Activated CD4-positive, alpha-beta memory T cell treated with anti-CD3 and anti-CD28 coated beads for 36 hours (primary cell): ENCODE results near the gene CBX5. TPM values are rescaled to one million over a fixed set of nuclear protein-coding genes. Genes with fewer than 3 reads are reported as not detected.
A peak's percentile ranks its signal among the peaks of the same experiment; 100 is the strongest.

ENCODE experiments used
- CTCF ChIA-PET: fragments of 350-600 bp; sonication (Branson Sonifier 250); formaldehyde crosslinking; loops from one replicate; lab custom pipeline; 2021; ENCODE audit warnings: antibody characterized with exemption, inconsistent platforms; lab: Charles Lee
- POLR2A ChIA-PET: fragments of 350-600 bp; sonication (Branson Sonifier 250); formaldehyde crosslinking; loops from one replicate; lab custom pipeline; 2021; ENCODE audit warnings: antibody characterized with exemption; lab: Charles Lee
- DNase-seq: peaks from one replicate; pipeline ENCODE4 v3.0.0-alpha.2; 2020
- H3K27ac Mint-ChIP-seq: one replicate; pipeline ENCODE4 v1.8.0; 2021; ENCODE audit warnings: mixed read lengths
- H3K27me3 Mint-ChIP-seq: one replicate; pipeline ENCODE4 v1.8.0; 2021; ENCODE audit warnings: mixed read lengths
- H3K36me3 Mint-ChIP-seq: one replicate; pipeline ENCODE4 v1.8.0; 2021; ENCODE audit warnings: mixed read lengths
- H3K4me1 Mint-ChIP-seq: one replicate; pipeline ENCODE4 v1.8.0; 2021; ENCODE audit warnings: low read depth, mixed read lengths
- H3K4me3 Mint-ChIP-seq: one replicate; pipeline ENCODE4 v1.8.0; 2021; ENCODE audit warnings: mild to moderate bottlenecking, mixed read lengths
- H3K9me3 Mint-ChIP-seq: one replicate; pipeline ENCODE4 v1.8.0; 2021; ENCODE audit warnings: mixed read lengths
- intact Hi-C: fragments of 100-400 bp; cut with micrococcal nuclease; formaldehyde crosslinking; loops from one replicate; pipeline ENCODE4 v1.15.1; 2023
- total RNA-seq, 2 experiments: library from RNA; stranded (reverse); gene quantifications; one replicate each; pipeline ENCODE4 v1.2.3, GENCODE V29; 2021

The CBX5 gene
- total RNA-seq, 2 experiments from 2014 or later = 132 to 138 TPM

GRCh38 chr12:54303640-54304039 lies 23.7 kb upstream of the CBX5 start:
- CTCF ChIA-PET = interaction anchor here (0.8 to 1.5 kb wide), 2 partner anchors 10 kb away, joined by 3 read pairs; no protein-coding TSS in a partner anchor
- H3K27me3 Mint-ChIP-seq = peaks cover 53% of the 10 kb centered on the region

DNA sequence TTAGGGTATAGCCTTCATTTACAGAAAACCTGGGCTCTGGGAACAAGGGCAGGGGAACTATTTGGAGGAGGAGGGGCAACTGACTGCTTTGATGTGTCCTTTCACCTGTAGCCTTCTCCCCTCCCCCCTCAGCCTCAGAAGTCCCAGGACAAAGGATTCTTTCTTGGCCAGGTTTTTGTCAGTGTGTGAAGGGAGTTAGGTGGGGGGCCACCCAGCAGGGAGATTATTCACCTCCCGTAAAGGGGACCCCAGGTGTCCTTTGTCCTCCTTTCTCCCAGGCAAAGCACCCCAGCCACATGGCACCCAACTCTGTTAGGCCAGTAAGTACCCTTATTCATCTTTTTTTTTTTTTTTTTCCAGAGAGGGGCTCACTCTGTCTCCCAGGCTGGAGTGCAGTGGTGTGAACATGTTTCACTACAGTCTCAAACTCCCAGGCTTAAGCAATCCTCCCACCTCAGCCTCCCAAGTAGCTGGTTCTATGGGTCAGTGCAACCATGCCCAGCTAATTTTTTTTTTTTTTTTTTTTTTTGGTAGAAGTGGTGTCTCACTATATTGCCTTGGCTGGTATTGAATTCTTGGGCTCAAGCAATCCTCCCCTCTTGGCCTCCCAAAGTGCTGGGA lies 21.6 kb upstream of the CBX5 start:
- ChIA-PET CTCF (interaction anchor here (1.0 to 4.0 kb wide), 7 partner anchors 8 to 98 kb away, joined by 3 to 13 read pairs (median 4); partner anchors contain the start of gene COPZ1), POLR2A (no interaction called here)
- no peaks in the 10 kb centered on the region for H3K9me3 Mint-ChIP-seq
- no peak for DNase-seq
- H3K27me3 Mint-ChIP-seq = peaks cover 47% of the 10 kb centered on the region
- H3K4me1 Mint-ChIP-seq = peaks cover 9% of the 10 kb centered on the region
- no peak overlapping the region for H3K4me3 Mint-ChIP-seq
- intact Hi-C loops = no loop called here
- H3K36me3 Mint-ChIP-seq = no peaks in the 10 kb centered on the region
- H3K27ac Mint-ChIP-seq = no peak overlapping the region

More at GRCh38 chr12:54303640-54304039, 23.7 kb upstream of the CBX5 start:
- Mint-ChIP-seq H3K4me3 (no peak overlapping the region), H3K4me1 (peaks cover 15% of the 10 kb centered on the region), H3K36me3 (no peaks in the 10 kb centered on the region), H3K27ac (no peak overlapping the region), H3K9me3 (no peaks in the 10 kb centered on the region)
- no peak for DNase-seq
- POLR2A ChIA-PET = no interaction called here
- intact Hi-C loops = no loop called here

- ChIA-PET POLR2A (no interaction called here), CTCF (interaction anchor here (1.0 to 4.0 kb wide), 6 partner anchors 14 to 98 kb away, joined by 3 to 13 read pairs (median 5); partner anchors contain the start of gene COPZ1)
- Mint-ChIP-seq H3K27ac (no peak within 1 kb of the TSS), H3K4me3 (peak within 1 kb of the TSS; percentile 21), H3K27me3 (peaks cover 47% of the 10 kb centered on the region), H3K4me1 (peaks cover 9% of the 10 kb centered on the region), H3K9me3 (no peaks in the 10 kb centered on the region), H3K36me3 (no peaks in the 10 kb centered on the region)
- intact Hi-C loops = no loop called here
- DNase-seq = peak; percentile 56
Observed at GRCh38 chr12:54300732-54301427, 21.0 kb upstream of the CBX5 start, which contains the start of gene NFE2. Gene NFE2, minus strand, starts transcription at chr12:54301015. Its CDS starts 5,767 bp downstream, at chr12:54295248.

GRCh38 chr12:54300225-54300731 lies 20.4 kb upstream of the CBX5 start:
- ChIA-PET POLR2A (interaction anchor here (0.9 kb wide), 1 partner anchor 25 kb away, joined by 3 read pairs; the partner anchor contains the start of gene COPZ1), CTCF (interaction anchor here (0.9 to 4.0 kb wide), 7 partner anchors 14 to 92 kb away, joined by 3 to 13 read pairs (median 5); partner anchors contain the start of gene COPZ1)
- H3K9me3 Mint-ChIP-seq = no peaks in the 10 kb centered on the region
- H3K4me1 Mint-ChIP-seq = peaks cover 9% of the 10 kb centered on the region
- intact Hi-C loops = no loop called here
- H3K36me3 Mint-ChIP-seq = no peaks in the 10 kb centered on the region
- no peak for DNase-seq
- H3K27me3 Mint-ChIP-seq = peaks cover 47% of the 10 kb centered on the region
- no peak overlapping the region for H3K4me3 Mint-ChIP-seq
- no peak overlapping the region for H3K27ac Mint-ChIP-seq

DNA sequence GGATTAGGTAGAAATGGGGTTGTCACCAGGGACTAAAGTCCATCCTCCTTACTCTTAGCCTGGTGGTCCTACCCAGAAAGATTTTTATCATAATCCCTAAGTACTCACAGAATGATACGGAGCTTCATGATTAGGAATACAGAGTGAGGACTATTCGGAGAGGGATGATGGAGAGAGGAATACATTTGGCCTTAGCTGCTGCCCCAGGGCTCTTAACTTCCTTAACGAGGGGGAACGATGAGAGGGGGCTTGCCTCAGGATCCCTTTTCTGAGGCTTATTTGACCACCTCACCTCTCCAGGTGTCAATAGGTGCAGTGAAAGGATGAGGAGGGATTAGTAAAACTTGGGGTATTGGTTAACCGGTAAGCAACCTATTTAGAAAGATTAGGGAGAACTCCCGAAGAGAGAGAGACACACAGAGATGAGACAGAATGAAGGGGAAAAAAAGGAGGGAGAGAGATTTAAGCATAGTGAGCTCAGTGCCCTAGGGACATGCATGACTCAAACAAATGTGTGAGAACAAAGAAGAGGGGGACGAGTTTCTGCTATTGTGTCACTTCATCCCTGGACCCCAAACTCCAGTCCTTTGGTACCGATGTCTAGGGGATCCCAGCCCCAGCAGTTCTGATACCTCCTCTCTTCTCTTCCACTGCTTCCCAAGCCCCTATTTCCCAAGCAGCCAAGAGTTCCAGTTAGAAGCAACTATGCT lies 19.7 kb upstream of the CBX5 start:
- Mint-ChIP-seq H3K36me3 (no peaks in the 10 kb centered on the region), H3K4me1 (peaks cover 9% of the 10 kb centered on the region), H3K4me3 (no peak overlapping the region), H3K27me3 (peaks cover 46% of the 10 kb centered on the region), H3K27ac (no peak overlapping the region), H3K9me3 (no peaks in the 10 kb centered on the region)
- no peak for DNase-seq
- intact Hi-C loops = no loop called here
- POLR2A ChIA-PET = interaction anchor here (0.9 kb wide), 1 partner anchor 25 kb away, joined by 3 read pairs; the partner anchor contains the start of gene COPZ1
- CTCF ChIA-PET = interaction anchor here (0.6 to 11.4 kb wide), 11 partner anchors 10 to 100 kb away, joined by 3 to 101 read pairs (median 5); partner anchors contain the start of gene COPZ1

DNA sequence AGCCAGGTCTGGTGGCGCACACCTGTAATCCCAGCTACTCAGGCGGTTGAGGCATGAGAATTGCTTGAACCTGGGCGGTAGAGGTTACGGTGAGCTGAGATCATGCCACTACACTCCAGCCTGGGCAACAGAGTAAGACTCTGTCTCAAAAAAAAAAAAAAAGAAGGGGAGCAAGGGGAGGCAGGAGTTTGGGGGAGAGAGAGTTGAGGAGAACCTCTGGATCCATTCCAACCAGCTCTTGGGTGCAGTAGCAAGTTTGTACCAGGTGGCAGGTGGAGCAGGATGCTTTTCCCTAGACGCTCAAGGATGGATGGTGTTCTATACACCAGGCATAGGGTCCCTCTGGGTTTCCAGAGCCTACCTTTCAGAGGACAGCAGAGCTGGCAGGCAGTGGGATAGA lies 19.0 kb upstream of the CBX5 start:
- H3K27me3 Mint-ChIP-seq = peaks cover 40% of the 10 kb centered on the region
- H3K36me3 Mint-ChIP-seq = no peaks in the 10 kb centered on the region
- POLR2A ChIA-PET = no interaction called here
- H3K9me3 Mint-ChIP-seq = no peaks in the 10 kb centered on the region
- H3K4me3 Mint-ChIP-seq = no peak overlapping the region
- intact Hi-C loops = no loop called here
- no peak overlapping the region for H3K27ac Mint-ChIP-seq
- CTCF ChIA-PET = interaction anchor here (0.6 to 11.4 kb wide), 11 partner anchors 9 to 101 kb away, joined by 3 to 101 read pairs (median 5); partner anchors contain the start of gene COPZ1
- peaks cover 7% of the 10 kb centered on the region for H3K4me1 Mint-ChIP-seq
- DNase-seq = no peak

DNA sequence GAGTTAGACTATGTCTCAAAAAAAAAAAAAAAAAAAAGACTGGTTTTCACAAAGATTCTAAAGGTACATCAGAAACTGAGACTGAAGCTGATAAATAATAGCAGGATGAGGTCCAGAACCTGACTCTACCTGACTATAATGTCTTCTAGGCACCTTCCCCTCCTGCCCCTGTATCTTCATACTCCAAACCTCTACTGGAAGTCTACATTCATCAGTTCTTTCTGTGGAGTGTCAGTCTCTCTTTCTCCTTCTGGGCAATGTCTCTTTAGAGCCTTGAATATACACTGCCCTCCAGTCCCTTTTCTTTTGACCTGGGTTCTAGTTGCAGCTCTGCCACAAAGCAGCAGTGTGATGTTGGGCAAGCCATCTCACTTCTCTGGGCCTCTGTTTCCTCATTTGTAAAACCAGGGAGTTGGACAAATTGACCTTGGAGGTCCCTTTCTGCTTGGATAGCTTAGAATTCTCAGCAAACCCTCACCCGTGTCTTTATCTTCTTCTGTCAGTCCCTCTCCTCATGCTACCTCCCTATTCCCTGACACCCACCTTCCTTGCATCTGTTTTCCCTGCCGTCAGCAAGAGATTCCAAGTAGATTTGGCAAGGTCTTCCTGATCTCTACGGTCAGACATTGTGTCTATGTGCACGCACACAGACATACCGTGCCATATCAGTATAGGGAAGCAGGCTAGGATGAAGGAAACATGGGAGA lies 16.6 kb upstream of the CBX5 start:
- Mint-ChIP-seq H3K4me3 (no peak overlapping the region), H3K27me3 (peaks cover 22% of the 10 kb centered on the region), H3K9me3 (no peaks in the 10 kb centered on the region), H3K36me3 (no peaks in the 10 kb centered on the region), H3K4me1 (peaks cover 6% of the 10 kb centered on the region), H3K27ac (no peak overlapping the region)
- CTCF ChIA-PET = interaction anchor here (0.7 to 11.4 kb wide), 11 partner anchors 28 to 147 kb away, joined by 3 to 101 read pairs (median 9); partner anchors contain the start of gene COPZ1
- POLR2A ChIA-PET = interaction anchor here (2.2 kb wide), 1 partner anchor 10 kb away, joined by 6 read pairs; no protein-coding TSS in a partner anchor
- no peak for DNase-seq
- intact Hi-C loops = no loop called here

DNA sequence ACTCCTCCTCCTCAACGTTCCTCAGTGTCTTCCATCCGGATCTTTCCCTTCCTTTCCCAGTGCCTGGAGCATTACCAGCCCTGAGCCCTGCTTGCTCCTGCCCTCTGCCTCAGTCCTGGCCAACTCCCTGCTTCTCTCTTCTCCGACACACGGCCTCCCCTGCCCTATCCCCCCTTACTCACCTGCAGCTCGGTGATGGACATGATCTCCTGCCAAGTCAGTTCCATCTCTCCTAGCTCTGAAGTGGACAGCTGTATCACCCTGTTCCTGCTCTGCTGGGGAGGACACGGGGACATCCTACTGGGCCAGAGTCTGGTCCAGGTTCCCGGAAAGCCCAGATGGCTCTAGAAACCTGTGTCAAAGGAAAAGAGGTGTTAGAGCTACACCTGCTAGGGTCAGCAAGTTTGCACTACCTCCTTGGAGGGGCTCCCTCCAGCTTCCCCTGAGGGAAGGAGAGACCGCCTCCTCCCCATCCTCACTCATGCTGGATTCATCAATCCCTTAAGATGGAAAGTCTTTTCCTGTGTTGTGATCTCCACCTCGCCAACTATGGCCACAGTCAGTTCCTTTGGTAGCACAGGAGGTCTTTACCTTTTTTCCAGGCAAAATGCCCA lies 15.1 kb upstream of the CBX5 start:
- H3K4me1 Mint-ChIP-seq = peaks cover 3% of the 10 kb centered on the region
- no peak overlapping the region for H3K27ac Mint-ChIP-seq
- H3K36me3 Mint-ChIP-seq = no peaks in the 10 kb centered on the region
- ChIA-PET CTCF (interaction anchor here (0.6 to 11.4 kb wide), 19 partner anchors 12 to 538 kb away, joined by 3 to 101 read pairs (median 9); partner anchors contain the start of gene COPZ1), POLR2A (interaction anchor here (2.2 kb wide), 1 partner anchor 9 kb away, joined by 6 read pairs; no protein-coding TSS in a partner anchor)
- peaks cover 8% of the 10 kb centered on the region for H3K27me3 Mint-ChIP-seq
- no peak overlapping the region for H3K4me3 Mint-ChIP-seq
- no peaks in the 10 kb centered on the region for H3K9me3 Mint-ChIP-seq
- intact Hi-C loops = loop anchor here (1.0 to 5.0 kb wide), 4 partner anchors 29 to 73 kb away; no protein-coding TSS in a partner anchor
- no peak for DNase-seq

DNA sequence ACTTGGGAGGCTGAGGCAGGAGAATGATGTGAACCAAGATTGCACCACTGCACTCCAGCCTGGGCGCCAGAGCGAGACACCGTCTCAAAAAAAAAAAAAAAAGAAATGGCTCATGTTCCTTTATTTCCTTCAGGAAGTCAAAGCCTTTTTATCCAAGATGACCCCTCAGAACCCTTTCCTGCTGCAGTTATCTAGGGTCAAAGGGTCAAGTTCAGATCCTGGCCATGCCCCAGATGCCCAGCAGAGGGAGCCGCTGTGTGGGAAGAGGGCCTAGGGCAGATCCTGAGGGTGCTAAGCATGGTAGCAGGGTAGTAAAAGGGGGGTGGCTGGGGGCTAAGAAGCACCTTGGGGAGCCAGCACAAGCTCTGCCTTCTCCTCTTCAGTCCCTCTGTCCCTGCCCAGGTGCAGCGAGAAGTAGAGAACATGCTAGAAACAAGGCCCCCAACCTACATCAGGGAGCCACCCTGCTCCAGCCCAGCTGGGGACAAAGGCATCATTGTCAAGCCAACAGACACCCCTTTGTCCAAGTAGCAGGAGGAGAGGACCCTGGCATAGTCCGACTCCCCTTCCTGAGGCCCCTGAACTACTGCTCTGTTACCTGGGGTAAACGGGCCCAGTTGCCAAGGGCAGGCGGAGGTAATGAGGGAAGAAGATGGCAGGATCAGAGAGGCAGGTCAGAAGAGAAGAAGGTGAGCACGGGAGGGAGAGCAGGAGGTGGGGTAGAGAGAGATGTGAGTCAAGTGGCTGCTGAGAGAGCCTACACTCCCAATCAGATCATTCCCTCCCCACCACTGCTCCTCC lies 14.4 kb upstream of the CBX5 start:
- intact Hi-C loops = loop anchor here (1.0 to 5.0 kb wide), 4 partner anchors 30 to 74 kb away; no protein-coding TSS in a partner anchor
- no peaks in the 10 kb centered on the region for H3K36me3 Mint-ChIP-seq
- peaks cover 3% of the 10 kb centered on the region for H3K4me1 Mint-ChIP-seq
- no peak overlapping the region for H3K27ac Mint-ChIP-seq
- POLR2A ChIA-PET = no interaction called here
- H3K9me3 Mint-ChIP-seq = no peaks in the 10 kb centered on the region
- DNase-seq = peak; percentile 79
- CTCF ChIA-PET = interaction anchor here (0.6 to 11.4 kb wide), 34 partner anchors 8 to 121 kb away, joined by 3 to 101 read pairs (median 4); partner anchors contain the start of gene COPZ1
- H3K4me3 Mint-ChIP-seq = no peak overlapping the region
- H3K27me3 Mint-ChIP-seq = peaks cover 2% of the 10 kb centered on the region

GRCh38 chr12:54292931-54293241 lies 13.0 kb upstream of the CBX5 start:
- H3K36me3 Mint-ChIP-seq = peaks cover 2% of the 10 kb centered on the region
- intact Hi-C loops = loop anchor here (5.0 kb wide), 1 partner anchor 41 kb away; no protein-coding TSS in a partner anchor
- ChIA-PET CTCF (interaction anchor here (0.6 to 11.4 kb wide), 26 partner anchors 9 to 234 kb away, joined by 3 to 101 read pairs (median 4); partner anchors contain the start of gene COPZ1), POLR2A (interaction anchor here (2.2 kb wide), 1 partner anchor 10 kb away, joined by 7 read pairs; no protein-coding TSS in a partner anchor)
- no peak overlapping the region for H3K27ac Mint-ChIP-seq
- H3K4me1 Mint-ChIP-seq = peaks cover 3% of the 10 kb centered on the region
- H3K27me3 Mint-ChIP-seq = no peaks in the 10 kb centered on the region
- no peak overlapping the region for H3K4me3 Mint-ChIP-seq
- DNase-seq = no peak
- H3K9me3 Mint-ChIP-seq = no peaks in the 10 kb centered on the region
